ENCODE data around the gene WIPI1.
"Not testable (repeated sequence)": the region's sequence is repeated elsewhere in the genome, so short reads cannot be mapped to it uniquely, and the experiment has no call there.

Gene WIPI1, protein sequence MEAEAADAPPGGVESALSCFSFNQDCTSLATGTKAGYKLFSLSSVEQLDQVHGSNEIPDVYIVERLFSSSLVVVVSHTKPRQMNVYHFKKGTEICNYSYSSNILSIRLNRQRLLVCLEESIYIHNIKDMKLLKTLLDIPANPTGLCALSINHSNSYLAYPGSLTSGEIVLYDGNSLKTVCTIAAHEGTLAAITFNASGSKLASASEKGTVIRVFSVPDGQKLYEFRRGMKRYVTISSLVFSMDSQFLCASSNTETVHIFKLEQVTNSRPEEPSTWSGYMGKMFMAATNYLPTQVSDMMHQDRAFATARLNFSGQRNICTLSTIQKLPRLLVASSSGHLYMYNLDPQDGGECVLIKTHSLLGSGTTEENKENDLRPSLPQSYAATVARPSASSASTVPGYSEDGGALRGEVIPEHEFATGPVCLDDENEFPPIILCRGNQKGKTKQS

DNA sequence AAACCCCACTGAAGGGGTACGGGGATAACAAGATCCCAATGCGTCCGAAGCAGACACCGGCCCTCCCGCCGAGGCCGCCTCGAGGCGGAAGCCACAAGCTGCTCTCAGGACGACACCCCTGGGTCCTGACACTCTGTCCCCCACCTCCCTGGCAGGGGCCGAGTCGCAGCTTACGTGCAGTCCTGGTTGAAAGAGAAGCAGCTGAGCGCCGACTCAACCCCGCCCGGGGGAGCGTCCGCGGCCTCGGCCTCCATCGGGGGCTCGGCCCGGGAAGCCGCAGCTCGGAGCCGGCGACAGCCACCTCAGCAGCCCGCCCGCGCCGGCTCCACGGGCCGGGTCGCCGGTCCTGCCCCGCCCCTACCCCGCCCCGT lies at the start of gene WIPI1:
Gene WIPI1, minus strand, starts transcription at position 329 of the 371 bp plus-strand sequence. Its CDS starts 75 bp downstream, at position 254.
- H3K27ac ChIP-seq: peak within 1 kb of the TSS; percentile 79
- no peak for DNase-seq (ENCODE audit: low read depth, low spot score)

DNA sequence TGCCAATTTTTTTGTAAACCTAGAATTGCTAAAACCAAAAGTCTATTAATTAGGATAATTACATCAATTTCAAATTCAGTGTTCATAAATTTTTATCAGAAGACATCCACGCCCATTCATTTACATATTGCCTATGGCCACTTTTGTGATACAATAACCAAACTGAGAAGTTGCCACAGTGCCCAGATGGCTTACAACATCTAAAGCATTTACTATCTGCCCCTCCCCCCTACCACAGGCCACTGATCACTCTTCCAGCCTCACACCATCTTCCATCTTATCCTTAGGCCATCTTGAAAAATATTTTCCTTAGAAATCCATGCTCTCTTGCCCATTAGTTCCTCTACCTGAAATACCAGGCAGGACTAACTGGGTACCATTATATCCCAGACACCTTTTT lies 48.7 kb upstream of the WIPI1 start:
- H3K27ac ChIP-seq: no peak overlapping the region
- no peak for DNase-seq (ENCODE audit: low read depth, low spot score)

GRCh38 chr17:68501074-68501473 lies 43.8 kb upstream of the WIPI1 start:
- no peak overlapping the region for H3K27ac ChIP-seq

GRCh38 chr17:68499587-68499986 lies 42.3 kb upstream of the WIPI1 start:
- DNase-seq (ENCODE audit: low read depth, low spot score): no peak
- H3K27ac ChIP-seq: no peak overlapping the region

More at GRCh38 chr17:68501074-68501473, 43.8 kb upstream of the WIPI1 start:
- DNase-seq (ENCODE audit: low read depth, low spot score): no peak

- DNase-seq (ENCODE audit: low read depth, low spot score): no peak
- no peak overlapping the region for H3K27ac ChIP-seq
Measured at GRCh38 chr17:68498479-68499326, 41.4 kb upstream of the WIPI1 start.

DNA sequence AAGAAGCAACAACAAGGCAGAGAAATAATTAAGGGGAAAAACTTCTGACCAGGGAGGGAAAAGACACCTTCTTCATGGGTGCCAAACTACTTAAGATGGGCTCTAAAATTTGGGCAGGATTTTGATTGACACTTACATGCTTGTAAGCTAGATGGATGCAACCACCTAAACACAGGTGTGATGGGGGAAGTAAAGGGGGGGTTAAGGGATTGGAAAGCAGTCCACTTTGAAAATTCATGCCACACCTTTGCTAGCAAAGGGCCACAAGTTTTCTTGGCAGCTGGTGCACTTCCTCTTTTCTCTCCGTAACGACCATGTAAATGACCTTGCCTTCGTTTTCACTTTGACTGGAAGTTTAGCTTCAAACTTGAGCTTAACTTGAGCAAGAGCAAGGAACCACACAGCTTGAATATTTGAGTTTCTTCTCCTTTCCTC lies 40.6 kb upstream of the WIPI1 start:
- no peak overlapping the region for H3K27ac ChIP-seq
- no peak for DNase-seq (ENCODE audit: low read depth, low spot score)

GRCh38 chr17:68495081-68495480 lies 37.8 kb upstream of the WIPI1 start:
- no peak overlapping the region for H3K27ac ChIP-seq
- DNase-seq (ENCODE audit: low read depth, low spot score): no peak

GRCh38 chr17:68492394-68493054 lies 35.2 kb upstream of the WIPI1 start:
- H3K27ac ChIP-seq; DNase-seq (ENCODE audit: low read depth, low spot score): not testable (repeated sequence)

DNA sequence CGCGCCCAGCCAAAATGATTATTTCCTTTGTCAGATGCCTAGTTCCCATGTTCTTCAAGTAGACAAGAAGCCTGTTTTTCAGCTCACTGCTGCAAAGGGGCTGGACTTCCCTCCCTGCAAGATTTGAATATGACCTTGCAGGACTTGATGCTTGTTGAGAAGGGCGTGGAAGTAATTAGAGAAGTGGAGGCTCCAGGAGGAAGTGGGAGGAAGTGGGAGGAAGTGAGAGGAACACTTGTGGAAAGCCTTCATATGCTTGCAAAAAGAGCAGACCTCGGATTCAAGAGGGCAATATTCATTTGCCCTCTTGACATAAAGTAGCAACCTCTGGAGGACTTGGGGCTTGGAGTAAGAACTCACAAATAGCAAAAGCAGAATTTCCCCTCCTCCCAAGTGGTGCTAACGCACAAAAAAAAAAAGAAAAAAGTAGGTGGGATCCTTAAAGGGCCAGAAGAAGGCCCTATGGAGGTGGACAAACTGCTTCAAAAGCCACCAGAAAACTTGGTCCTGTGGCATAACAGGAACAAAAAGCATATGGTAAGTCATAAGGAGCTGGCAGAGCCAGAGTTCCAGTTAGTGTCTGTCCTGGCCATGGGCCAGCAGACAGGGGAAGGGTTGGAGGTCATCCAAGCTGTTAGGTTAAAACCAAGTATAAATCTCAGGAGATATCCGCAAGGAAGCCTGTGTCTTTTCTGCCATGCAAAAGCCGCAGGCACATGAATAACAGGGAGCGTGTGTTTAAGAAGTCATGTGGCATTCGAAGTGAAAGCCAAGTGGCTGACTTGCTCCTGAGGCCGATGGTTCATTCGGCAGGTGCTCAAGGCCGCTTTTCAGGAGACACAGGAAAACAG lies 34.3 kb upstream of the WIPI1 start:
- peak; percentile 22 for DNase-seq (ENCODE audit: low read depth, low spot score)
- H3K27ac ChIP-seq: no peak overlapping the region

DNA sequence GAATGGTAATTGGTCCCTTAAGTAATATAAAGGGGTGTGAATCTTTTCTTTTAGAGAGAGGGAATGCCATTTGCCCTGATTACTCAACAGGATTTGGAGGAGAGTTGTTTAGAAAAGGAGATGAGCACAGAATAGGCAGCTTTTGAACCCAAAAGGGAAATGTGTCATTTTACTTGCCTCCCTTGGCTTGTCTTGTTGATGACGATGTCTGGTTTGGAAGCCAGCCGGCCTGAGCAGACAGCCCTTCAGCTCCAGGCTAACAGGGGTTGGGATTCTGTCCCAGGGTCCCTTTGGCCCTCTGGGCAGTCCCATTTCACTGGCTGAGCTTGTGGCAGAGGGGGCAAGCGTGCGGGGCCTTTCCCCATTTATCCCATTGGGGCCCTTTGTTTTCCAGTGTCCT lies 32.6 kb upstream of the WIPI1 start:
- DNase-seq (ENCODE audit: low read depth, low spot score): no peak
- no peak overlapping the region for H3K27ac ChIP-seq

- DNase-seq (ENCODE audit: low read depth, low spot score): no peak
- H3K27ac ChIP-seq: no peak overlapping the region
Measured at GRCh38 chr17:68484458-68484857, 27.2 kb upstream of the WIPI1 start.

DNA sequence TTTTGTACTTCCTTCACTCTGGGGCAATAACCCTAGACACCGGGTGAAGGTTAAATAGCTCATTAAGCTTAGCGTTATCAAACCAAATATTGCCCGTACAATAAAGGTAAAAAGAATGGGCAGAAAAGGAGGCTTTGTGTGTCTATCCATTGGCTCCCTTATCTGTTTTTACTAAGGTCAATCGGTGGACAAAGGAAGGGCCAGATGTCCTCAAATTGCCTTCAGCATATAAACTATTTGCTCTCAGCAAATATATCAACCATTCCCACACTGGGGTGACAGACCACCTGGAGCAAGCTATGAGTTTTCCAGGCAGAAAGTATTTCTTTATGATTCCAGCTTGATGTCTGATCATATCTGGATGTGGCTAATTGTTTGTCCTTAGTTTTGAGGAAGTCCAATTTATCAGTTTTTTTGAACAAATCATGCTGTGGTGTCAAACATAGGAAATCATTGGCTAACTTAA lies 25.3 kb upstream of the WIPI1 start:
- H3K27ac ChIP-seq: no peak overlapping the region
- DNase-seq (ENCODE audit: low read depth, low spot score): no peak

- no peak overlapping the region for H3K27ac ChIP-seq
- no peak for DNase-seq (ENCODE audit: low read depth, low spot score)
Measured at GRCh38 chr17:68480885-68481284, 23.6 kb upstream of the WIPI1 start.

GRCh38 chr17:68470961-68471360 lies 13.7 kb upstream of the WIPI1 start:
- H3K27ac ChIP-seq: no peak overlapping the region
- no peak for DNase-seq (ENCODE audit: low read depth, low spot score)

GRCh38 chr17:68468788-68469187 lies 11.5 kb upstream of the WIPI1 start:
- no peak overlapping the region for H3K27ac ChIP-seq
- no peak for DNase-seq (ENCODE audit: low read depth, low spot score)

GRCh38 chr17:68468334-68468733 lies 11.0 kb upstream of the WIPI1 start:
- no peak for DNase-seq (ENCODE audit: low read depth, low spot score)
- H3K27ac ChIP-seq: no peak overlapping the region

DNA sequence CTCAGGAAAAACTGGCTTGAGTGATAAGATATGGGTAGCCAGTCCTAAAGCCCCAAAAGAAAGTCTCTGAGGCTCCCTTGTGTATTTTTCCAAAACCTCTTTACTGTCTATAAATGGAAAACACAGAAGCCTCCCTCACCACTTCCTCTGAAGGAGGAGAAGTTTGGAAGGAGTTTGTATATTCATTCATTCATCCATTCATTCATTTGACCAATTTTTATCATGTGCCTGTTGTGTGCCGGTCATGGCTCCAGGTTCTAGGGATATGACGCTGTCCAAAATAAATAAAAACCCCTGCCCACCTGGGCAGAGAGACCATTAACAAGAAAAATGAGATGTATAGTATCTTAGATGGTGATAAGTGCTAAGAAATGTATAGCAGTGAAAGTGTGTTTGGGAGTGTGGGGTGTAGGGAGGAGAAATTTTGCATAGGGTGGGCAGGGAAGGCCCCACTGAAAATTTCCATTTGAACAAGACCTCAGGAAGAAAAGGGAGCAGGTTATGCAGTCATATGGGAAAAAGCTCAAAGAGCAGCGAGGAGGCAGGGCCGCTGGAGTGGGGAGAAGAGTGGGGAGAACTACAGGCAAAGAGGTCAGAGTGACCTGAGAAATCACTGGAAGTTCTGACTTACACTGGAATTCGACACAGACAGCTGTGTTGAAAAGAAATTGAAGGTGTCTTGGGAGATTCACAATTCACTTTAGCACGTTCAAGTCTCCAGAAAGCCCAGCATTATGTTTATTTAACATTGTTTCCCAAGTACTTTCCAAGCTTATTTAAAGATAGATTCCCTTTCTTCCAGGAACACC lies 6.1 kb upstream of the WIPI1 start:
- H3K27ac ChIP-seq: no peak overlapping the region
- no peak for DNase-seq (ENCODE audit: low read depth, low spot score)

DNA sequence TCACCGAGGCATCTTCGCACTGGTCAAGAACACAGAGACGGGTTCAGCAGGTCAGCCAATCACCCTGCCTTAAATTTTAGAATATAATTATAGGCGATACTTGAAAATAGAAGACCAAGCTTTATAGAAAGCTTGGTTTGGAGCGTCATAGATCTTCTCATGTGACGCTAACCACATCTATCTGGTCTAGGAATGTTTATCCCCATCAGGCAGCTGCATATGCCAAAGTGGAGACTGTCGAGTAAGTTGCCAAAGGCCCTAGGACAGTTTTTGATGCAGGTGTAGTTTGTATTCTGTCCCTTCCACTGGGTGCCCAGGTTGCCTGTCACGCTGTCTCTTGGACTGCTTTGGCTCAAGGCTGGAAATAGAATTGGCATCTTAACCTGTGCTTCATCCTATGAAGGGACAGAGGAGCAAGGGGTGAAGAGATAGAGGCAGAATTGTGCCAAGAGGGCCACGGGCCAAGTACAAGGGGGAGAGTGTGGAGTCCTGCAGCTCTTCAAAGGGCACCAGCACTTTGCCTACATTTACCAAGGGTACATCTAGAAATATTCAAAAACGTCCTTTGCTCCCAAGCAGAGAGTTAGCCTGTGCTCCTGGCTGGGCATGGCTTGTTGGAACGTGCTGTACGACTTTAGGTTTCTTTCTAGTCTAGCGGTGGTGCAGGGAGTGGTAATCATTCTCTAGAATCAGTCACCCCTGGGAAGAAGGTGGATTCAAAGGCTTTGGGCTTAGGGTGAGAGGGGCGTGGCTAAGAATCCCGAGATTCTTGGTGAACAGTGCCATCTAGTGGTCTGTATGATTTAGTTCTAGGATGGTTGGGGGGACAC lies 5.3 kb upstream of the WIPI1 start:
- H3K27ac ChIP-seq: no peak overlapping the region
- DNase-seq (ENCODE audit: low read depth, low spot score): peak; percentile 45

All from epithelial cell of prostate (primary cell).